Effector memory CD4-positive, alpha-beta T cell (primary cell): Measurements from ENCODE around the gene MAST3.
"Not testable (repeated sequence)": the region's sequence is repeated elsewhere in the genome, so short reads cannot be mapped to it uniquely, and the experiment has no call there.

ENCODE experiments used
- DNase-seq, 3 donors: peaks; one replicate each; pipeline ENCODE4 v3.0.0-alpha.2; 2020
- H3K27ac ChIP-seq: 2 replicates; pipeline ENCODE4 v1.7.0; 2013; ENCODE audit warnings: mild to moderate bottlenecking, low read length, moderate library complexity; ENCODE audit not compliant: insufficient read depth, poor library complexity, severe bottlenecking
- H3K27me3 ChIP-seq: replicated peaks from 2 replicates; pipeline ENCODE4 v1.7.0; 2013; ENCODE audit warnings: mild to moderate bottlenecking, low read length; ENCODE audit not compliant: insufficient read depth, control insufficient read depth, poor library complexity, severe bottlenecking
- H3K36me3 ChIP-seq: 2 replicates; pipeline ENCODE4 v1.7.0; 2013; ENCODE audit warnings: mild to moderate bottlenecking, low read length, moderate library complexity; ENCODE audit not compliant: control insufficient read depth, insufficient read depth
- H3K4me1 ChIP-seq: 2 replicates; pipeline ENCODE4 v1.7.0; 2013; ENCODE audit warnings: low read length, mild to moderate bottlenecking; ENCODE audit not compliant: control insufficient read depth, insufficient read depth, poor library complexity, severe bottlenecking
- H3K4me3 ChIP-seq: 2 replicates; pipeline ENCODE4 v1.7.0; 2013; ENCODE audit warnings: low read length, low read depth, mild to moderate bottlenecking; ENCODE audit not compliant: insufficient read depth, poor library complexity, severe bottlenecking
- H3K9me3 ChIP-seq: 2 replicates; pipeline ENCODE4 v1.7.0; 2013; ENCODE audit warnings: mild to moderate bottlenecking, low read length, moderate library complexity; ENCODE audit not compliant: control insufficient read depth

MAST3 gene

GRCh38 chr19:18097993-18098890 is 664 bp downstream of the MAST3 start:
- Histone ChIP-seq H3K9me3 (no peaks in the 10 kb centered on the region), H3K27ac (peak overlapping the region; percentile 52)
- DNase-seq = no peak

GRCh38 chr19:18098891-18099622 is 1.5 kb downstream of the MAST3 start:
- H3K4me3 ChIP-seq = peak overlapping the region; percentile 56
- no peak overlapping the region for H3K27ac ChIP-seq

More at GRCh38 chr19:18097993-18098890, 664 bp downstream of the MAST3 start:
- Histone ChIP-seq H3K36me3 (no peaks in the 10 kb centered on the region), H3K4me1 (peaks cover 19% of the 10 kb centered on the region), H3K4me3 (peak overlapping the region; percentile 56), H3K27me3 (no peaks in the 10 kb centered on the region)

GRCh38 chr19:18099623-18099995 is 2.0 kb downstream of the MAST3 start:
- Histone ChIP-seq H3K4me1 (peaks cover 26% of the 10 kb centered on the region), H3K27ac (no peak overlapping the region), H3K4me3 (peak overlapping the region; percentile 56), H3K27me3 (no peaks in the 10 kb centered on the region), H3K9me3 (no peaks in the 10 kb centered on the region), H3K36me3 (no peaks in the 10 kb centered on the region)
- DNase-seq = no peak

More at GRCh38 chr19:18098891-18099622, 1.5 kb downstream of the MAST3 start:
- H3K9me3 ChIP-seq = no peaks in the 10 kb centered on the region
- DNase-seq = peak in 2 of 3 donors; percentile 9 to 30
- peaks cover 20% of the 10 kb centered on the region for H3K4me1 ChIP-seq
- H3K27me3 ChIP-seq = no peaks in the 10 kb centered on the region
- H3K36me3 ChIP-seq = no peaks in the 10 kb centered on the region

- DNase-seq = no peak
- Histone ChIP-seq H3K9me3 (no peaks in the 10 kb centered on the region), H3K27ac (no peak overlapping the region), H3K36me3 (no peaks in the 10 kb centered on the region), H3K4me1 (peaks cover 29% of the 10 kb centered on the region), H3K4me3 (no peak overlapping the region), H3K27me3 (no peaks in the 10 kb centered on the region)
Measured at GRCh38 chr19:18100710-18101109, 3.1 kb downstream of the MAST3 start.

GRCh38 chr19:18101268-18101667 is 3.7 kb downstream of the MAST3 start:
- DNase-seq = no peak
- Histone ChIP-seq H3K36me3 (no peaks in the 10 kb centered on the region), H3K9me3 (no peaks in the 10 kb centered on the region), H3K4me1 (peaks cover 29% of the 10 kb centered on the region), H3K4me3 (no peak overlapping the region), H3K27ac (no peak overlapping the region), H3K27me3 (no peaks in the 10 kb centered on the region)

- Histone ChIP-seq H3K36me3 (no peaks in the 10 kb centered on the region), H3K27ac (no peak overlapping the region), H3K27me3 (no peaks in the 10 kb centered on the region), H3K4me1 (peaks cover 25% of the 10 kb centered on the region), H3K4me3 (no peak overlapping the region), H3K9me3 (no peaks in the 10 kb centered on the region)
- no peak for DNase-seq
Measured at GRCh38 chr19:18102916-18103542, 5.5 kb downstream of the MAST3 start.

GRCh38 chr19:18104793-18105131 is 7.2 kb downstream of the MAST3 start:
- no peaks in the 10 kb centered on the region for H3K9me3 ChIP-seq
- H3K4me3 ChIP-seq = peak overlapping the region; percentile 57
- H3K4me1 ChIP-seq = peaks cover 15% of the 10 kb centered on the region
- no peaks in the 10 kb centered on the region for H3K36me3 ChIP-seq
- H3K27ac ChIP-seq = no peak overlapping the region
- DNase-seq = no peak
- H3K27me3 ChIP-seq = no peaks in the 10 kb centered on the region

GRCh38 chr19:18105259-18105658 is 7.7 kb downstream of the MAST3 start:
- peaks cover 18% of the 10 kb centered on the region for H3K4me1 ChIP-seq
- not testable (repeated sequence) for H3K4me3 ChIP-seq, H3K27ac ChIP-seq, H3K9me3 ChIP-seq, H3K27me3 ChIP-seq, H3K36me3 ChIP-seq, DNase-seq

- no peak for DNase-seq
- Histone ChIP-seq H3K27ac (no peak overlapping the region), H3K4me3 (no peak overlapping the region), H3K9me3 (no peaks in the 10 kb centered on the region), H3K4me1 (peaks cover 24% of the 10 kb centered on the region), H3K27me3 (no peaks in the 10 kb centered on the region), H3K36me3 (no peaks in the 10 kb centered on the region)
Measured at GRCh38 chr19:18107235-18107634, 9.7 kb downstream of the MAST3 start.

GRCh38 chr19:18108897-18109296 is 11.3 kb downstream of the MAST3 start:
- H3K27me3 ChIP-seq = no peaks in the 10 kb centered on the region
- H3K9me3 ChIP-seq = no peaks in the 10 kb centered on the region
- no peaks in the 10 kb centered on the region for H3K36me3 ChIP-seq
- H3K4me1 ChIP-seq = peaks cover 24% of the 10 kb centered on the region
- H3K27ac ChIP-seq = peak overlapping the region; percentile 37
- DNase-seq = no peak
- no peak overlapping the region for H3K4me3 ChIP-seq
